GM12873 (cell line): ENCODE measurements around the gene FBXW10.
A peak's percentile ranks its signal among the peaks of the same experiment; 100 is the strongest.
"Not testable (repeated sequence)": the region's sequence is repeated elsewhere in the genome, so short reads cannot be mapped to it uniquely, and the experiment has no call there.

Experiments used
- CTCF ChIP-seq: IDR thresholded peaks from 2 replicates; pipeline ENCODE4 v1.5.1; 2012; ENCODE audit warnings: low read depth, mild to moderate bottlenecking, moderate library complexity, low read length, control low read depth; ENCODE audit not compliant: insufficient read depth; ENCODE audit errors: missing control alignments

FBXW10 gene

GRCh38 chr17:18743699-18744421 lies at the start of gene FBXW10:
TSS of gene FBXW10 (plus strand) at chr17:18744054. CDS start at chr17:18744245, 191 bp downstream.
- not testable (repeated sequence) for TF ChIP-seq CTCF

GRCh38 chr17:18712354-18712999 lies 31.4 kb upstream of the FBXW10 start:
- TF ChIP-seq CTCF = peak; percentile 54

GRCh38 chr17:18772471-18772870 lies 28.6 kb downstream of the FBXW10 start:
- TF ChIP-seq CTCF = no peak

GRCh38 chr17:18780991-18781718 lies 37.3 kb downstream of the FBXW10 start, which contains the start of gene TVP23B:
TSS of gene TVP23B (plus strand) at chr17:18781183. CDS start at chr17:18781294, 111 bp downstream.
- TF ChIP-seq CTCF = not testable (repeated sequence)

- TF ChIP-seq CTCF = peak; percentile 11
Observed at GRCh38 chr17:18791402-18791801, 47.5 kb downstream of the FBXW10 start.

GRCh38 chr17:18816489-18817371 lies 72.9 kb downstream of the FBXW10 start:
- peak; percentile 49 for TF ChIP-seq CTCF
